Activated effector memory CD4-positive, alpha-beta T cell treated with anti-CD3 and anti-CD28 coated beads, Interleukin-2, amount 50 U/mL, for 16 hours (primary cell): ENCODE data around the gene IFNG.

ENCODE experiments used
- DNase-seq: peaks from one replicate; pipeline ENCODE4 v3.0.0-alpha.2; 2020

Gene IFNG

DNA sequence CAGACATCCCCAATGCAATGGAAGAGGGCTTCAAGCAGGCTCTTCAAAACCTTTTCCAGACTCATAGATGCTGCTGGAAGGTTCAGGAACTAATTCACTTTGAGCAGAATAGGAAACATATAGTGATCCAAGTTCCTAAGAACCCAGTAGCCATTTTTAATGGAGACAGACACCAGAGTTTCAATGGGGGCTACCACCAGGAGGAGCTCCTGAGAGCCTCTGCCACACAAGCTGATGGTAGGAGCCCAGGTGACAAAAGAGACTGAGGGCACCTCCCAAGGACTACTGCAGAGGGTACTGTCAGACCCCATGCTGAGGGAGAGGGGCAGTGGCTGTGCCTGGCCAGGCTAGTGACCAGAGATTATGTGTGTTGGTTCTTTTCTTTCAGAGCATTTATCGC lies 45.9 kb downstream of the IFNG start:
- DNase-seq, result peak; percentile 78

DNA sequence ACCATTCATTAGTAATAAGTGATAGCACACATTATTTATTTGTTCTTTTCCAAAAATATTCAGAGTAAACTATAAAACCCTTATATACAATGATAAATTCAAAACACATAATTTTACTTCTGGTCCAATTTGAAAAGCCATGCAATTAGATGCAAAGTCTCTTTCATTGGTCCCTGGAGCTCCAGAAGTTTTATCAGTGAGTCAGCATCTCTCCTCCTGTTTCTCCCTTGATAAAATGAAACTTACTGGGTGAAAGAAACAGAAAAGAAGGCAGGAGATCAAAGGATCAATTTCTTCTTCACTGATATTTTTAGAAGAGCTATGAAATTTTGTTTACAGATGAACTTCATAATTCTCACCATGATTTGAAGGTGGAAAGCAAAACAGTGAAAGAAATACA lies 47.5 kb downstream of the IFNG start:
- DNase-seq, result no peak

DNA sequence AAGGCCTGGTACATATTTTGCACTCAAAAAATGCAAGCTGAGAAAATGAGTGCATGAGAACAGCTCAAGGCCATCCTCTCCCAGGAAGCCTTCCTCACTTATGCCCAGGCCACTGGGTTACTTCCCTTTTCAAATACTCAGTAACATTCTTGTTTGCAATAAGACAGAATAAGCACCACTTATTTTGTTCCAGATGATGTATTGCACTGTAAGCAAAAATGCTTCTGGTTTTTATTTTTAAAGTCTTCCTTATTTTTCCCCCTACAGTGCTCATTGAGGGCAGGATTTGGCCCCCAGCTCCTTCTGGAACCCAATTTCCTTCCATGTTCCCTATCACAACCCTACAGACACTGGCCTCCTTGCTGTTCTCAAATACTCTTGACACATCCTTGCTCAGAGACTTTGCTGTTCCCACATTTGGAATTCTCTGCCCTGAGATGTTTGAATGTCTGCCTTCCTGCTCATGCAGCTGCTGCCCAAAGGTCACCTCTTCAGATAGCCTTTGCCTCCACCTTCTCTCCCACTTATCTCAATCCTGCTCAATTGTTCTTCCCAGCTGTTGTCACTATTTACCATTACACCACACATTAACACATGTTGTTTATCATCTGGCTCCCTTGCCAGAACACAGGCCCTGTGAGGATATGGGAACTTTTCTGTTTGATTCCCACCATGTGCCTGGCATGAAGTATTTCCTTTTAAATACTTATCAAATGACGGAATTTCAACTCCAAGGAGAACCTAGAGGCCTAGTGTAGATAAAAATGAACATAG lies 49.9 kb downstream of the IFNG start:
- no peak for DNase-seq

DNA sequence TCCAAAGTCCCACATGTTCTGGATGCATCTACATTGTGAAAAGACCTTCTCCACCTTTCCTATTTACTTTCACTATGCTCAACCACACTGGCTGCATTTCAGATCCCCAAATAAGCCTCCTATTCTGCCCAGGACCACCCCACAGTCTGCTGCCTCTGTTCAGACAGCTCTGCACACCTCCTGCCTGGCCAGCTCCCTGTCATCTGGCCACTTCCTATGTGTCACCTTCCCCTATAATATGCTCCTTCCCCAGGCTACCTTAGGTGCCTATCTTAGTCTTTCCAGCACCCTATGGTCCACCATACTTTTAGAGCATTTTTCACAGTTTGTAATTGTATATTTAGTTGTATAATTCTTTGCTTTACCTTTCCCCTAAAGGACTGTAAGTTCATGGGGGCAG lies 50.5 kb downstream of the IFNG start:
- DNase-seq, result no peak

DNA sequence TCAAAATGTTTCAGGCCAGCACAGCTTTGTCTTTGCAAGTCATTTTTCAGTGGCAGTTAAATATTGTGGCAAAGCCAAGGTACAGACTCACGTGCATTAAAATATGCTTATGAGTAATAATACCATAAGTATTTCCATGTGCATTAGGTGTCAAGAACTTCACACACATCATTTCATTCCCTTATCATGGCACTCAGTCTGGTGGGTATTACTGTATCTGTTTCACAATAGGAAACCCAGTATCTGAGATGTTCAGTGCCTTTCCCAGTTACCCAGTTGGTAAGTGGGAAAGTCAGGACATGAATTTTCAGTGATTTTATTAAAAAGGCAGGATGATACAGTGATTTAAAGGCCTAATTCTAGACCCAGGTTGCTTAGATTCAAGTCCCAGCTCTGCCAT lies 52.9 kb downstream of the IFNG start:
- no peak for DNase-seq

DNA sequence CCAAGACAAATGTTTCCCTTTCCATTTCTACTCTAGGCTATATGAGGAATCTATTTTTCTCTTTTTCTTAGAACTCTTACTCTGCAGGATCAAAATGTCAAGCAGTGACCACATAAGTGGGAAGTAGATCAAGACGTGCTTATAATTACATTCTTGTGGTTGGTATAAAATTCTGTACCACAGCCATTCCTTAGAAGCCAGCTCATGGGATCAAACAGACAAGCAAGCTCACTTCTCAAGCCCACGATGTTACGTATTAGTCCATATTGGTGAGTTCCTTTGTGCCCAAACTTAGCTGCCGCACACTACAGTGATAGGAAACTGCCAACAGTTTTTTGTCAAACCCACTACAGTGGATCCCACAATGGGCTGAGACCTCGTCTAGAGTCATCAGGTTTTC lies 53.4 kb downstream of the IFNG start:
- DNase-seq, result no peak
